ACC112 (cell line): Measurements from ENCODE around the gene VSIG10L.

ENCODE experiments used
- H2AFZ ChIP-seq: fragments of 200-600 bp; sonication (generic); one replicate; pipeline ENCODE4 v1.6.0; 2017; ENCODE audit warnings: antibody characterized with exemption, low read length; ENCODE audit not compliant: unreplicated experiment
- H3K27ac ChIP-seq: fragments of 200-600 bp; sonication (generic); 2 replicates; pipeline ENCODE4 v1.5.1; 2014; ENCODE audit warnings: low read depth, mild to moderate bottlenecking, antibody characterized with exemption, low read length, moderate library complexity
- H3K27me3 ChIP-seq: fragments of 200-600 bp; sonication (generic); 2 replicates; pipeline ENCODE4 v1.6.1; 2014; ENCODE audit warnings: mild to moderate bottlenecking, antibody characterized with exemption, low read length, moderate library complexity, mixed read lengths; ENCODE audit not compliant: insufficient read depth
- H3K36me3 ChIP-seq: fragments of 200-600 bp; sonication (generic); 2 replicates; pipeline ENCODE4 v1.6.1; 2016; ENCODE audit warnings: mild to moderate bottlenecking, antibody characterized with exemption, low read length, moderate library complexity, mixed read lengths; ENCODE audit not compliant: insufficient read depth
- H3K4me1 ChIP-seq: fragments of 200-600 bp; sonication (generic); one replicate; pipeline ENCODE4 v1.6.1; 2016; ENCODE audit warnings: low read length, mixed read lengths; ENCODE audit not compliant: insufficient read depth, unreplicated experiment, control insufficient read depth
- H3K4me3 ChIP-seq: fragments of 200-600 bp; sonication (generic); 2 replicates; pipeline ENCODE4 v1.5.1; 2014; ENCODE audit warnings: mild to moderate bottlenecking, low read depth, low read length
- H3K79me2 ChIP-seq: fragments of 200-600 bp; sonication (generic); one replicate; pipeline ENCODE4 v1.6.0; 2016; ENCODE audit warnings: low read length; ENCODE audit not compliant: control insufficient read depth, unreplicated experiment, insufficient read depth

VSIG10L gene

DNA sequence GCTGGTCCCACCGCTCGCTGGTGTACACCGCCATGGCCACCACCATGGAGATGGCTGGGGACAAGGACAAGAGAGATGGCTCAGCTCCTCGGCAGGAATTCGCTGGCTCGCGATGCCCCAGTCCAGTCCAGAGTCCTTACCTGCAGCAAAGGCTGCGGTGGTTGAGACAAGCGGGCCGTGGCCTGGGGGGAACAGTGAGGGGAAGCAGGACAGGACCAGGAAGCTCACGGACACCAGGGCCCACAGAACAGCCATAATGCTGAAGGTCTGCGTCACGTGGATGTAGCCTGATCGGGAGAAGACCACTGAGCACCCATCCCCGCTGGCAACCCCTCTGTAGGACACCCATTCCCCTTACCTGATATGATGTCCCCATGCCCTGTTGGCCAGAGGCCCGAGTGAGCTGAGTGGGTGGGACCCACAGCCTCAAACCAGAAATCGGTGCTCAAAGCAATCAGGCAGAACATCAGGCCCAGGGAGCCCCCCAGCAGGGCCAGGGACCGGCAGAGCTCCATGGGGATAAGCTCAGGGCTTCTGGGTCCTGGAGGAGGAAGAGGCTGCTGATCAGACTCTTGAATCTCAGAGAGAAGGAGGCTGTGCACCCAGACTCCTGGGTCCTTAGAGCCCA is 30.2 kb upstream of the VSIG10L start:
- H3K79me2 ChIP-seq = no peaks in the 10 kb centered on the region
- H3K27ac ChIP-seq = no peak overlapping the region
- H3K4me1 ChIP-seq = no peaks in the 10 kb centered on the region
- no peaks in the 10 kb centered on the region for H3K36me3 ChIP-seq
- H2AFZ ChIP-seq = no peak overlapping the region
- H3K27me3 ChIP-seq = no peaks in the 10 kb centered on the region
- H3K4me3 ChIP-seq = no peak overlapping the region

DNA sequence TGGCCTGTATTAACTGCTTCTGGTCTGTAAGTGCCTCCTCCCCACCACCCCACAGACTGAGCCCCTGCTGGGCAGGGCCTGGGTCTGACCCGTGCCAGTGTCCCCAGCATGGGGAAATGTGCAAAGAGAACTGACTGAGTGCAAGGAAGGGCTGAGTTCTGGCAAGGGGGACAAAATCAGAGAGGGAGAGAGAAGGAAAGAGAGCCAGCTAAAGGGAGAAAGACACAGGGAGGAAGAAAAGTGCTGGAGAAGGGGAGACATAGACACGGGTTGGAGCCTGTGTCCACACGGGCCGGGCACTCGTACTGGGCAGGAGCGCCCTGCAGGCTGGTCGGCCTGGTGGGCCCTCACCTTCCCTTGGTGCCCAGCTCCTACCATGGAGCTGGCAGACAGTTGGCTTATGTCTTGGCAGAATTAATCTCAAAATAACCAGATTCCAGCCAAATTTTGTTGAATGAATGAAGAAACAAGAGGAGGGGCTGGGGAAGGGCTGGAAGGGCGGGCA is 29.3 kb upstream of the VSIG10L start:
- H3K27ac ChIP-seq = no peak overlapping the region

DNA sequence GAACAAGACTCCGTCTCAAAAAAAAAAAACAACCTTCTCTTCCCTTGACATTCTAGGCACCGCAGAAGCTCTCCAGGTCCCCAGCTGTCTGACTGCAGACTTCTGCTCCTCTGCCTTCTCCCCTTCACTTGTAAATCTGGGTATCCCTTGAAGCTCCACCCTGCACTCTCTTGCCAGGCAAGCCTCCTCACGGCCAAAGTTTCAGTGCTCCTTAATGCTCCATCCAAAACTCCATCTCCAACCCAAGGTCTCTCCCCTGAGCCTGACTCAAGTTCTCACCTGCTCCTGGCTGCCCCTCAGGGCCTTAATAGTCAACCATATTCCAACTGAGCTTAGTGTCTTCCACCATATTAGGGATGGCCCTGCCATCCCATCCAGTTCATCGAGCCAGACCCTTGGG is 28.3 kb upstream of the VSIG10L start:
- Histone ChIP-seq H3K36me3 (no peaks in the 10 kb centered on the region), H3K4me3 (no peak overlapping the region), H3K79me2 (peaks cover 7% of the 10 kb centered on the region), H3K27me3 (no peaks in the 10 kb centered on the region), H2AFZ (no peak overlapping the region), H3K27ac (no peak overlapping the region), H3K4me1 (peaks cover 1% of the 10 kb centered on the region)

More for the DNA sequence above, 29.3 kb upstream of the VSIG10L start:
- Histone ChIP-seq H2AFZ (no peak overlapping the region), H3K27me3 (no peaks in the 10 kb centered on the region), H3K36me3 (no peaks in the 10 kb centered on the region), H3K4me1 (no peaks in the 10 kb centered on the region), H3K79me2 (no peaks in the 10 kb centered on the region), H3K4me3 (no peak overlapping the region)

DNA sequence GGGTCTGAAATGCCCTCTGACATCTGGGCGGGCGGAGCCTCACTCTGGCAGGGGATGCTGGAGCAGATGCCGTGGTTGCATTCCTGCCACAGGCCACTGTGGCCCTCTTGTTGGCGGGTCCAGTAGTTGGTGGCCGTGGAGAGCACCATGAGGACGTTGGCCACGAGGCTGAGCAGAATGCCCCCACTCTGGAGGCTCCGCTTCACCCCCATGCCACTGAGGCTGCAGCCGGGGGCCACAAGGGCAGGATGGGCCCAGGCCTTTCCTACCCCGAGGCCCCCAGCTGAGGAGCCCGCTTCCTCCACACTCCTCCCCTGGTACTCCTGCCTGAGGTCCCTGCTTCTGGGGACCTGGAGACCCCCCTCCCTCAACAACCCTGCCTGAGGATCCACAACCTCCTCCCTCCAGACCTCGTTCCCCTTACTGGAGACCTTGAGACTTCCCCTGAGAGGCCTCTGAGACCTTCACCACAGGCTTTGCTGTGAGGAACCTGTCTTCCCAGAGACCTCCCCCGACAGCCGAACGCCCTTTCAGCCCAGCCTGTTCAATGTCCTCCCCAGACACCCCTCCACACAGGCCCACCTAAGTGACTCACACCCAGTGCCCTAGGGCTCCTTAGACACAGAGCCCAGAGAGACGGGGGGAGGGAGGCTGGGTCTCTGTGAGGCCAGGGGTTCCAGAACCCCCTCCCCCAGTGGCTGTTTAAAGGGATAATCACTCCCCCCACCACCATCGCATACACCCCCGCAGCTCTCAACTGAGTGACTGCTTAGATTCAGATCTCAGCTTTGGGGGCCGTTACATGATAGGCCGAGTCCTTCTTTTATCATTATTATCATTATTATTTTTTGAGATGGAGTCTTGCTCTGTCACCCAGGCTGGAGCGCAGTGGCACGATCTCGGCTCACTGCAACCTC is 26.7 kb upstream of the VSIG10L start, which contains the start of gene CLDND2:
Gene CLDND2, minus strand, starts transcription at position 638 of the 917 bp plus-strand sequence. Its CDS starts 426 bp downstream, at position 212.
- Histone ChIP-seq H2AFZ (peak within 1 kb of the TSS; percentile 82), H3K27ac (peak within 1 kb of the TSS; percentile 40; the same call in 1 of the 2 replicates), H3K4me3 (peak within 1 kb of the TSS; percentile 82), H3K27me3 (no peaks in the 10 kb centered on the region), H3K36me3 (no peaks in the 10 kb centered on the region), H3K79me2 (peaks cover 21% of the 10 kb centered on the region), H3K4me1 (peaks cover 15% of the 10 kb centered on the region)

DNA sequence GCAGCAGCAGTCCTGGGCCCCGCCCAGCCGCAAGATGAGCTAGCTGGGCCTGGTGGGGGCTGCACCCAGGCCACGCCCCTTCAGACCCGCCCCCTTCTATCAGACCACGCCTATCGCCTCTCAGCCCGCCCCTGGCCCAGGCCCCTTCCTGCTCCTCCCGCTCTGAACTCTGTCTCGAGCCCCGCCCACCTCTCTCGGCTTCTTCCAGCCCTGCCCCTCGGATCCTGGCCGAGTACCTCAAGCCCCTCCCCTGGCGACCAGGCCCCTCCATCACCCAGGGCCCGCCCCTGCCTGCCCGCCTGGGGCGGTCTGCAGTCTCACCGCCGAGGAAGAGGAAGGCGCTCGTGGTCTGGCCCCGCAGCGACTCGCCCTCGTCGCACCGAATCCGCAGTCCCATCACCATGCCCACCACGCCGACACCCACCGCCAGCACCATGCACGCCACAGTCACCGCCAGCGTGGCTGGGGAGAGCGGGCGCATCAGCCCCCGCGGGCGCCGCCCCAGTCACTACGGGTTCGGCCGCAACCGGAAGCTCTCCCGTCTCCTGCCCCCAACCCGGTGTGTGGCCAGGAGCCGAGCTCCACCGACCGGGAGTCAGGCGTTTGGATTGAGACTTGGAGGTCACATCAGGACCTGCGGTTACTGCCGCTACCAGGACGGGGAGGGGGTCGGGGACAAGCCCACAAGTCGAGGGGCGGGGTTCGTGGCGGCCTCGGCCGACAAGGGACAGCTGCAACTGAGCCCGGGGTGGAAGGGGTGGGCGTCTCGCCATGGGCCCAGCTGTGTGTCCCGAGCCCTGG is 25.8 kb upstream of the VSIG10L start:
- Histone ChIP-seq H2AFZ (peak overlapping the region; percentile 82), H3K79me2 (peaks cover 25% of the 10 kb centered on the region), H3K27ac (peak overlapping the region; percentile 40; the same call in 1 of the 2 replicates), H3K4me3 (peak overlapping the region; percentile 82), H3K27me3 (no peaks in the 10 kb centered on the region), H3K4me1 (peaks cover 21% of the 10 kb centered on the region), H3K36me3 (no peaks in the 10 kb centered on the region)

DNA sequence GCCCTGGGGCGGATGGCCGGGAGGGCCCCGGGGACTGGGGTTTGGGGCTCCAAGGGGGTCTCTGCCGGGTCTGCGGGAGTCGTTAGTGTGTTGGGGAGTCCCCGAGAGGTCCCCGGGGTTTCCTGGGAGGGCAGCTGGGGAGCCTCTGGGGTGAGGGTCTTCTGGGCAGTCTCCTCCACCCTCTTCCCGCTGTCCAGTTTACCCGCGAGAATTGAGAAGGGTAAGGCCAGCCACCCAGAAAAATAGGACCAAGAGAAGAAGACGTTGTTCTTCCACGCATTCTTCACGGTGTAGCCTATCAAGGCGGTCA is 25.3 kb upstream of the VSIG10L start:
- Histone ChIP-seq H2AFZ (no peak overlapping the region), H3K27me3 (no peaks in the 10 kb centered on the region), H3K27ac (peak overlapping the region; percentile 78), H3K4me3 (peak overlapping the region; percentile 82), H3K4me1 (peaks cover 25% of the 10 kb centered on the region), H3K36me3 (no peaks in the 10 kb centered on the region), H3K79me2 (peaks cover 30% of the 10 kb centered on the region)

DNA sequence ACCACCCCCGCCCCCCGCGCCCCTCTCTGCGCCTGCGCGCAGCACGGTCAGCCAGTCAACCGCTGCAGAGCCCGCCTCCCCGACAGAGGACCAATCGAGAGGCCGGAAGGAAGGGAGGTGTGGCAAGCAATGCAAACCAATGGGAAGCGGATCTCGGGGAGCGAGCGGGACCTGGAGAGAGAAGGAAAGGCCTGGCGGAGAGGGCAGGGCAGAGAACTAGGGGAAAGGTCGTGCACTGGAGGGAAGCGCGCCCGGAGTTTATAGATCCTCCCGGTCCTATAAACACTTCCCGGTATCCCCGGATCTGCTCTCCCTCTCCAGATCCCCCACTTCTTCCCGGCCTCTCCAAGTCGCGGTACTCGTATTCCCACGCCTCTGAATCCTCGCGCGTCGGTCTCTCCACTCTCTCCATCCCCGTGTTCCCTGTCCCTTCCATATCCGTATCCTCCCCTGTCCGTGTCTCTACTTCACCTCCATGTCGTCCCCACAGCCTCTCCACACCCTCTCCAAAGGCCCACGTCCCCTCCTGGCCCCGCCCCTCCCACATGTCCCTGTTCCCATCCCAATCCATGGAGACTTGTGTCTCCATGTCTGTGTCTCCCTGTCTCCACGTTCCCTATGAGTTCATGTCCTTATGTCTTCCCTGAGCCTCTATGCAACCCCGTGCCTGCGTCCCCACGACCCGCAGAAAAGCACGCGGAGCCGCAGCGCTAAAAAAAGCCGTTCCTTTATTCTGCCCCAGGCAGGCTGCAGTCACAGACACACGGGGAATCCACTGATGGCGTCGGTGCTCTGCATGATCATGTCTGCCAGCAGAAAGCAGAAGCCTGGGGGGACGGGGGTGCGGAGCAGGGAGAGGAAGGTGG is 24.7 kb upstream of the VSIG10L start:
- Histone ChIP-seq H3K27me3 (no peaks in the 10 kb centered on the region), H3K36me3 (no peaks in the 10 kb centered on the region), H3K79me2 (peaks cover 35% of the 10 kb centered on the region), H2AFZ (peak overlapping the region; percentile 59), H3K4me1 (peaks cover 28% of the 10 kb centered on the region), H3K4me3 (peak overlapping the region; percentile 82), H3K27ac (peak overlapping the region; percentile 78)

DNA sequence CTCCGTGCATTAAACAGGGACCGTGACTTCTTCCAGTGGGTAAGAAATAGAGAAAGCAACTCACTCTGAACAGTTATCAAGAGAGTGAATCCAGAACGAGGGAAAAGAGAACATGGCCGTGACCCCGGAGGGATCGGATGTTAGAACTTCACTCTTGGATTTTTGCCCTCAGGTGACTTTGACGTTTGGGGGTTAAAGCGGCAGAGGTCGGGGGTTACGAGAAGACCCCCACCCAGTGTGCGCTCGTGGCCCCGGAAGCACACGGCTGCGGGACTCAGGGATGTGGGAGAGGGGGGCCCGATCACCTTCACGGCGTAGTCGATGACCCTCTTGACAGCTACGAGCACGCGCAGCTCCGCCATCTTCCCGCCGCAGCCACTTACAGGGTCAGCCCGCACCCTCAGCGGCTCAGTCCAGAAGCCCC is 24.0 kb upstream of the VSIG10L start, which contains the start of gene ETFB:
Gene ETFB, minus strand, starts transcription at position 424 of the 424 bp plus-strand sequence. Its CDS starts 62 bp downstream, at position 362.
- peaks cover 39% of the 10 kb centered on the region for H3K79me2 ChIP-seq
- no peaks in the 10 kb centered on the region for H3K27me3 ChIP-seq
- H3K4me1 ChIP-seq = peaks cover 28% of the 10 kb centered on the region
- peak within 1 kb of the TSS; percentile 59 for H2AFZ ChIP-seq
- peak within 1 kb of the TSS; percentile 82 for H3K4me3 ChIP-seq
- no peaks in the 10 kb centered on the region for H3K36me3 ChIP-seq
- H3K27ac ChIP-seq = peak within 1 kb of the TSS; percentile 89

DNA sequence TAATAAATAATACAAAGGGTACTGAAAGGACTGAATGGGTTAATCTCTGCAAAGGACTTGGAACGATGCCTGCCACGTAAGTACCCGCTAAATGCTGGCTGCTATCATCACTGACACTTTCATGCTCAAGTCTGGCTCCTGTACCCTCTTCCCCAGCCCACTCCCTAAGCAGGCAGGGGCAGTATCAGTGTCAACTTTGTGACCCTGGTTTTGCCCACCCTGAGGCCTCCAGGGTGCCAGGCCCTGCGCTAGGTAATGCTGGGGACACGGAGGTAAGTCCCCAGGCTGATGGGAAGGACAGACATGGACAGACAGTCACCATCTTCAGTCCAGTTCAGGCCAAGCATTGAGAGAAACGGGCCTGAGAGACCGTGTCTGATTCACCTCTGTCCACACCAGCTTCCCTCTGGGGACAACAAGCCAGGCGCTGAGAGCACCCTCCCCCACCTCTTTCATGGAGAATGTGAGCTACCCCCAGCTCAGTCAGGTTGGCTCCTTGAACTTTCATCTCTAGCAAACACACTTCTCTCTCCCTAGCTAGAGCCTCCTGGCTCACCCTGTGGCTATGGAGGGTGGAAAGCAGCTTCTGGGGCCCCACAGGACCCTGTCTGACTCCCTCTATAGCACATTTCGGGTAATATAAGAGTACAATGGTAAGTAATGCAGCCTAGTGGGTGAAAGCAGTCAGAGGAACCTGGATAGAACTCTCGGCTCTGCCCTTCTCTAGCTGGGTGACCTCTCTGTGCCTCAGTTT is 23.4 kb upstream of the VSIG10L start:
- no peaks in the 10 kb centered on the region for H3K36me3 ChIP-seq
- peaks cover 28% of the 10 kb centered on the region for H3K4me1 ChIP-seq
- peak overlapping the region; percentile 20 for H2AFZ ChIP-seq
- no peaks in the 10 kb centered on the region for H3K27me3 ChIP-seq
- peak overlapping the region; percentile 89 for H3K27ac ChIP-seq
- H3K79me2 ChIP-seq = peaks cover 41% of the 10 kb centered on the region
- peak overlapping the region; percentile 82 for H3K4me3 ChIP-seq
